Endothelial cell of umbilical vein (primary cell): ENCODE data around the gene PPP1R16B.

Source experiments
- MYC ChIP-seq: IDR thresholded peaks from one replicate; pipeline ENCODE4 v1.6.1; 2011; ENCODE audit warnings: mild to moderate bottlenecking, low read depth, low read length
- POLR2AphosphoS5 ChIP-seq: IDR thresholded peaks from 2 replicates; pipeline ENCODE4 v1.6.1; 2012; ENCODE audit warnings: low read depth, mild to moderate bottlenecking, control low read depth, low read length, moderate library complexity; ENCODE audit not compliant: insufficient read depth

DNA sequence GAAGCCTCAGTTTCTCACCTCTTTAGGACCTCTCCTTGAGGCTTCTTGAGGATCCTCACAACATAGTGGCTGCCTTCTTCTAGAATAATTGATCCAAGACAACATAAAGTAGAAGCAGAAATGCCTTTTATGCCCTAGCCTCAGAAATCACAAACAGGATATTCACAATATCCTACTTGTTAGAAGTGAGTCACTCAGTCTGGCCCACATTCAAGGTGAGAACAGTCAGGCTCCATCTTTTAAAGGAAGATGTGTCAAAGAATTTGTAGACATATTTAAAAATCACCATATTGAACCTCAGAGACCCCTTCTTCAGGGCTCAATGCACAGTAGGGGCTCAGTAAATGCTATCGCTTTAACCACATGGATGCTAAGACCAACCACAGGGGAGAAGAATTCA, 99.9 kb downstream of the PPP1R16B start:
- no peak for TF ChIP-seq MYC
- TF ChIP-seq POLR2AphosphoS5, result no peak
